Neural cell (in vitro differentiated cells): Measurements from ENCODE around the gene PTGIS. TPM values are rescaled to one million over a fixed set of nuclear protein-coding genes. Genes with fewer than 3 reads are reported as not detected.

Experiments
- H2AFZ ChIP-seq: fragments of 200-600, 300-800 bp; sonication (generic), shearing (Covaris generic); 2 replicates; pipeline ENCODE4 v1.6.0; 2014; ENCODE audit warnings: low read depth, mild to moderate bottlenecking, antibody characterized with exemption, low read length, moderate library complexity
- H3F3A ChIP-seq: fragments of 200-600 bp; shearing (Covaris generic); 2 replicates; pipeline ENCODE4 v1.6.1; 2016; ENCODE audit warnings: mild to moderate bottlenecking, moderate library complexity, mixed read lengths, antibody characterized with exemption, low read length; ENCODE audit not compliant: insufficient read depth, poor library complexity, severe bottlenecking
- H3K27ac ChIP-seq: fragments of 200-600, 300-800 bp; sonication (generic), shearing (Covaris generic); 2 replicates; pipeline ENCODE4 v1.5.1; 2014; ENCODE audit warnings: mild to moderate bottlenecking, low read length, moderate library complexity
- H3K27me3 ChIP-seq: fragments of 300-800, 200-600 bp; sonication (generic), shearing (Covaris generic); 2 replicates; pipeline ENCODE4 v1.6.0; 2014; ENCODE audit warnings: mild to moderate bottlenecking, low read depth, low read length, moderate library complexity; ENCODE audit not compliant: insufficient read depth
- H3K36me3 ChIP-seq: fragments of 300-800, 200-600 bp; sonication (generic), shearing (Covaris generic); 2 replicates; pipeline ENCODE4 v1.5.1; 2014; ENCODE audit warnings: mild to moderate bottlenecking, antibody characterized with exemption, low read length, moderate library complexity; ENCODE audit not compliant: insufficient read depth
- H3K4me2 ChIP-seq: fragments of 300-800, 200-600 bp; sonication (generic), shearing (Covaris generic); 2 replicates; pipeline ENCODE4 v1.6.0; 2014; ENCODE audit warnings: mild to moderate bottlenecking, low read length
- H3K4me3 ChIP-seq: fragments of 300-800, 200-600 bp; sonication (generic), shearing (Covaris generic); 2 replicates; pipeline ENCODE4 v1.5.1; 2014; ENCODE audit warnings: mild to moderate bottlenecking, low read length, moderate library complexity
- H3K79me2 ChIP-seq: fragments of 200-600 bp; shearing (Covaris generic); replicated peaks from 2 replicates; pipeline ENCODE4 v1.6.0; 2014; ENCODE audit warnings: mild to moderate bottlenecking, low read length, moderate library complexity; ENCODE audit not compliant: insufficient read depth
- H3K9ac ChIP-seq: fragments of 300-800, 200-600 bp; sonication (generic), shearing (Covaris generic); 2 replicates; pipeline ENCODE4 v1.6.1; 2016; ENCODE audit warnings: mild to moderate bottlenecking, low read length, mixed read lengths
- H3K9me2 ChIP-seq: fragments of 200-600 bp; shearing (Covaris generic); 2 replicates; pipeline ENCODE4 v1.6.1; 2016; ENCODE audit warnings: mild to moderate bottlenecking, low read length, mixed read lengths; ENCODE audit not compliant: insufficient read depth
- H3K9me3 ChIP-seq: fragments of 200-600, 300-800 bp; sonication (generic), shearing (Covaris generic); 2 replicates; pipeline ENCODE4 v1.6.1; 2016; ENCODE audit warnings: mild to moderate bottlenecking, mixed run types, low read length, moderate library complexity, mixed read lengths
- H4K20me1 ChIP-seq: fragments of 200-600 bp; shearing (Covaris generic); 2 replicates; pipeline ENCODE4 v1.6.1; 2016; ENCODE audit warnings: mild to moderate bottlenecking, mixed run types; ENCODE audit not compliant: insufficient read depth
- EP300 ChIP-seq: fragments of 450-650 bp; conservative IDR thresholded peaks from 2 replicates; pipeline ENCODE4 v1.6.1; 2014; ENCODE audit warnings: antibody characterized with exemption, mild to moderate bottlenecking, moderate library complexity; ENCODE audit not compliant: poor library complexity, severe bottlenecking
- EZH2 ChIP-seq: fragments of 200-600, 300-800 bp; shearing (Covaris generic), sonication (generic); IDR thresholded peaks from 2 replicates; pipeline ENCODE4 v1.6.1; 2014; ENCODE audit warnings: antibody characterized with exemption, low read length, borderline replicate concordance, mild to moderate bottlenecking; ENCODE audit not compliant: insufficient read depth, poor library complexity, severe bottlenecking
- MXI1 ChIP-seq: fragments of 450-650 bp; conservative IDR thresholded peaks from 2 replicates; pipeline ENCODE4 v1.6.1; 2014; ENCODE audit warnings: antibody characterized with exemption, mild to moderate bottlenecking; ENCODE audit not compliant: poor library complexity, severe bottlenecking
- POLR2AphosphoS5 ChIP-seq: IDR thresholded peaks from 2 replicates; pipeline ENCODE4 v1.6.1; 2012
- RAD21 ChIP-seq: fragments of 450-650 bp; conservative IDR thresholded peaks from 2 replicates; pipeline ENCODE4 v1.6.1; 2014; ENCODE audit warnings: antibody characterized with exemption, mild to moderate bottlenecking, moderate library complexity
- SMC3 ChIP-seq: fragments of 450-650 bp; conservative IDR thresholded peaks from 2 replicates; pipeline ENCODE4 v1.6.1; 2014; ENCODE audit warnings: antibody characterized with exemption, mild to moderate bottlenecking, moderate library complexity; ENCODE audit not compliant: poor library complexity
- TAF1 ChIP-seq: IDR thresholded peaks from 2 replicates; pipeline ENCODE4 v1.6.1; 2012; ENCODE audit warnings: low read depth
- polyA plus RNA-seq: library from polyadenylated mRNA; depleted of rRNA; stranded (reverse); fragments of >200 nt; gene quantifications from 2 replicates; pipeline ENCODE4 v1.2.3, GENCODE V29; 2014
- TF ChIP-seq, protein P1 (sequence below): IDR thresholded peaks from 2 replicates; pipeline ENCODE4 v1.6.1; 2012; ENCODE audit warnings: borderline replicate concordance
- TF ChIP-seq, protein P2 (sequence below): fragments of 450-650 bp; IDR thresholded peaks from 2 replicates; pipeline ENCODE4 v1.5.1; 2014; ENCODE audit warnings: antibody characterized with exemption, mild to moderate bottlenecking, moderate library complexity; ENCODE audit not compliant: poor library complexity, severe bottlenecking

The PTGIS gene
- polyA plus RNA-seq, 1 donor from 2014 or later: 3.2 TPM

DNA sequence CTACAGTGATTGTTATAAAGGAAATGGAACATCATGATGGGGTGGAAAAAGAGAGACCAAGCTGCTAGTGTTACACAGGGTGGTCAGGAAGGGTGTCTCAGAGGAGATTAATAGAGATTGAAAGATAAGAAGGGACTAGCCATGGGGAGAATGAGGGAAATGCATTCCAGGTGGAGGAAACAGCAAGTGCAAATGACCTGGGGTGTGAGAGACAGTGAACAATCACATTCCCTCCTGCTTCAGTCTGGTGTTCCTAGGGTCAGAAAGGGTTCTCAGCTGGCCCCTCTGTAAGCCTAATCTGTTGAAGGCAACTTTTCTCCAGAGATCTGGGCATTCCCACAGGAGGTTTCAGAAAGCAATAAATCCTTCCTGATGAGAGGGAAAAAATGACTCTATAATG, 81.9 kb downstream of the PTGIS start:
- Histone ChIP-seq H3K4me2 (no peak overlapping the region), H3K27ac (no peak overlapping the region), H3K4me3 (no peak overlapping the region), H4K20me1 (no peaks in the 10 kb centered on the region), H3K9me2 (no peaks in the 10 kb centered on the region), H2AFZ (no peak overlapping the region), H3K79me2 (no peaks in the 10 kb centered on the region), H3K27me3 (no peaks in the 10 kb centered on the region), H3K9ac (no peak overlapping the region), H3F3A (no peaks in the 10 kb centered on the region), H3K9me3 (no peaks in the 10 kb centered on the region), H3K36me3 (no peaks in the 10 kb centered on the region)
- TF ChIP-seq, protein P1, sequence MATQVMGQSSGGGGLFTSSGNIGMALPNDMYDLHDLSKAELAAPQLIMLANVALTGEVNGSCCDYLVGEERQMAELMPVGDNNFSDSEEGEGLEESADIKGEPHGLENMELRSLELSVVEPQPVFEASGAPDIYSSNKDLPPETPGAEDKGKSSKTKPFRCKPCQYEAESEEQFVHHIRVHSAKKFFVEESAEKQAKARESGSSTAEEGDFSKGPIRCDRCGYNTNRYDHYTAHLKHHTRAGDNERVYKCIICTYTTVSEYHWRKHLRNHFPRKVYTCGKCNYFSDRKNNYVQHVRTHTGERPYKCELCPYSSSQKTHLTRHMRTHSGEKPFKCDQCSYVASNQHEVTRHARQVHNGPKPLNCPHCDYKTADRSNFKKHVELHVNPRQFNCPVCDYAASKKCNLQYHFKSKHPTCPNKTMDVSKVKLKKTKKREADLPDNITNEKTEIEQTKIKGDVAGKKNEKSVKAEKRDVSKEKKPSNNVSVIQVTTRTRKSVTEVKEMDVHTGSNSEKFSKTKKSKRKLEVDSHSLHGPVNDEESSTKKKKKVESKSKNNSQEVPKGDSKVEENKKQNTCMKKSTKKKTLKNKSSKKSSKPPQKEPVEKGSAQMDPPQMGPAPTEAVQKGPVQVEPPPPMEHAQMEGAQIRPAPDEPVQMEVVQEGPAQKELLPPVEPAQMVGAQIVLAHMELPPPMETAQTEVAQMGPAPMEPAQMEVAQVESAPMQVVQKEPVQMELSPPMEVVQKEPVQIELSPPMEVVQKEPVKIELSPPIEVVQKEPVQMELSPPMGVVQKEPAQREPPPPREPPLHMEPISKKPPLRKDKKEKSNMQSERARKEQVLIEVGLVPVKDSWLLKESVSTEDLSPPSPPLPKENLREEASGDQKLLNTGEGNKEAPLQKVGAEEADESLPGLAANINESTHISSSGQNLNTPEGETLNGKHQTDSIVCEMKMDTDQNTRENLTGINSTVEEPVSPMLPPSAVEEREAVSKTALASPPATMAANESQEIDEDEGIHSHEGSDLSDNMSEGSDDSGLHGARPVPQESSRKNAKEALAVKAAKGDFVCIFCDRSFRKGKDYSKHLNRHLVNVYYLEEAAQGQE: no peak
- TF ChIP-seq MXI1: no peak
- TF ChIP-seq, protein P2, sequence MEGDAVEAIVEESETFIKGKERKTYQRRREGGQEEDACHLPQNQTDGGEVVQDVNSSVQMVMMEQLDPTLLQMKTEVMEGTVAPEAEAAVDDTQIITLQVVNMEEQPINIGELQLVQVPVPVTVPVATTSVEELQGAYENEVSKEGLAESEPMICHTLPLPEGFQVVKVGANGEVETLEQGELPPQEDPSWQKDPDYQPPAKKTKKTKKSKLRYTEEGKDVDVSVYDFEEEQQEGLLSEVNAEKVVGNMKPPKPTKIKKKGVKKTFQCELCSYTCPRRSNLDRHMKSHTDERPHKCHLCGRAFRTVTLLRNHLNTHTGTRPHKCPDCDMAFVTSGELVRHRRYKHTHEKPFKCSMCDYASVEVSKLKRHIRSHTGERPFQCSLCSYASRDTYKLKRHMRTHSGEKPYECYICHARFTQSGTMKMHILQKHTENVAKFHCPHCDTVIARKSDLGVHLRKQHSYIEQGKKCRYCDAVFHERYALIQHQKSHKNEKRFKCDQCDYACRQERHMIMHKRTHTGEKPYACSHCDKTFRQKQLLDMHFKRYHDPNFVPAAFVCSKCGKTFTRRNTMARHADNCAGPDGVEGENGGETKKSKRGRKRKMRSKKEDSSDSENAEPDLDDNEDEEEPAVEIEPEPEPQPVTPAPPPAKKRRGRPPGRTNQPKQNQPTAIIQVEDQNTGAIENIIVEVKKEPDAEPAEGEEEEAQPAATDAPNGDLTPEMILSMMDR: no peak

DNA sequence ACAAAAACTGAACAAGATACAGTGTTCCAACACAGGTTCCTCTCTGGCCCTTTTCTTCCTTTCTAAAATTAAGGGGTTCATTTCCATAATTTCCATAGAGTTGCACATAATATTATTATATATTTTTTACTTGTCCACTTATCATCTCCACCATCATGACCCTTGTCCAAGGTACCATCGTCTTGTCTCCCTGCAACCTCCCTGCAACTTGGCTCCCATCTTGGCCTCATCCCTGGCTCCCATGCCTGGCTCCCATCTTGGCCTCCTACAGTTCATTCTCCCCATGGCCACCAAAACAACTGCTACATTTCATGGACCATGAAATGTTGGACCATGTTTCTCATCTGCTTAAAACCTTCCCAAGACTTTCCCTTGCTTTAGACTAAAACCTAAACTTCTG, 82.4 kb downstream of the PTGIS start:
- no peak overlapping the region for H3K9ac ChIP-seq
- no peaks in the 10 kb centered on the region for H4K20me1 ChIP-seq
- H3F3A ChIP-seq: no peaks in the 10 kb centered on the region
- no peaks in the 10 kb centered on the region for H3K36me3 ChIP-seq
- H3K4me3 ChIP-seq: no peak overlapping the region
- H3K9me3 ChIP-seq: no peaks in the 10 kb centered on the region
- H2AFZ ChIP-seq: no peak overlapping the region
- TF ChIP-seq RAD21 (no peak), EP300 (no peak), MXI1 (no peak), TAF1 (no peak), SMC3 (no peak), POLR2AphosphoS5 (no peak), EZH2 (no peak)
- TF ChIP-seq, protein P1: no peak
- TF ChIP-seq, protein P2: no peak
- no peak overlapping the region for H3K4me2 ChIP-seq
- H3K27ac ChIP-seq: no peak overlapping the region
- no peaks in the 10 kb centered on the region for H3K9me2 ChIP-seq
- H3K79me2 ChIP-seq: no peaks in the 10 kb centered on the region
- H3K27me3 ChIP-seq: no peaks in the 10 kb centered on the region
